ENCODE measurements around the gene AKR1A1. TPM values are rescaled to one million over a fixed set of nuclear protein-coding genes. Genes with fewer than 3 reads are reported as not detected.

The AKR1A1 gene
- total RNA-seq, 1 experiment from 2014 or later, result 142 TPM

DNA sequence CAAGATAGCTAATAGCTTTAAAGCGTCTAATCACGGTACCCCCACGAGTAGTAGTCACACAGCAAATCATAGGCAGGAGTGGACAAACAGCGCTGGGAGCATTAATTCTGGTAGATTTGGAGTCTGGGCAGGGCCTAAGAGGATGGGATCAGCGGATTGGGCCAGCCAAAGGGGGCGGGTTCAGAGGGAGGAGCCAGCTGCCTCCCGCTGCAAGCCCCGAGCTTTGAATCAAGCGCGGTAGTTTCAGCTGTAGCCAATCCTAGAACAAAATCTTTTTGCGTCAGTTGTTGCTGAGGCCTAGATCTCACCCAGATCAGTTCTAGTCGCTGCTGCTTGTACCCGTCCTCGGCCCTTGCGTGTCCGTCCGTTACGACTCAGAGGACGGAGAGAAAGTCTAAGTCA lies 32.6 kb downstream of the AKR1A1 start:
- intact Hi-C loops (cut with micrococcal nuclease; ENCODE audit: unreplicated experiment), result no loop called here
- H3K4me3 ChIP-seq (ENCODE audit: low read depth in 2 of 2, low read length in 2 of 2), result peak overlapping the region; percentile 89 to 98
- H3K27me3 ChIP-seq (ENCODE audit: control insufficient read depth, insufficient read depth, low read length), result no peaks in the 10 kb centered on the region
- peaks cover 2% of the 10 kb centered on the region; the same call in 1 of the 2 replicates for H3K36me3 ChIP-seq (ENCODE audit: control insufficient read depth, insufficient read depth, low read length)
- in situ Hi-C loops (cut with HindIII; ENCODE audit: low pct_unique_long_range_greater_than_20kb, low sequenced_read_pairs), result no loop called here
- peak overlapping the region; percentile 90 for H3K27ac ChIP-seq (ENCODE audit: low read length)
- H3K9me3 ChIP-seq (ENCODE audit: control insufficient read depth, insufficient read depth, low read depth, low read length), result no peaks in the 10 kb centered on the region
- ATAC-seq (peak; percentile 91), DNase-seq (ENCODE audit: low read depth, low spot score) (peak; percentile 97)
- BruUV-seq (replicated peaks), result TSS peak; percentile 86
- ChIA-PET POLR2A (interaction anchor here (0.7 to 1.2 kb wide), 2 partner anchors 62 to 759 kb away, joined by 3 to 10 read pairs; partner anchors contain the start of gene PRDX1), CTCF (interaction anchor here (0.7 kb wide), 1 partner anchor 189 kb away, joined by 3 read pairs; no protein-coding TSS in a partner anchor)
- TF ChIP-seq SIN3A (IDR thresholded peaks at IDR 0.05; ENCODE audit: borderline replicate concordance, insufficient read depth, low read depth, low read length), result no peak
- TF ChIP-seq, protein P1, sequence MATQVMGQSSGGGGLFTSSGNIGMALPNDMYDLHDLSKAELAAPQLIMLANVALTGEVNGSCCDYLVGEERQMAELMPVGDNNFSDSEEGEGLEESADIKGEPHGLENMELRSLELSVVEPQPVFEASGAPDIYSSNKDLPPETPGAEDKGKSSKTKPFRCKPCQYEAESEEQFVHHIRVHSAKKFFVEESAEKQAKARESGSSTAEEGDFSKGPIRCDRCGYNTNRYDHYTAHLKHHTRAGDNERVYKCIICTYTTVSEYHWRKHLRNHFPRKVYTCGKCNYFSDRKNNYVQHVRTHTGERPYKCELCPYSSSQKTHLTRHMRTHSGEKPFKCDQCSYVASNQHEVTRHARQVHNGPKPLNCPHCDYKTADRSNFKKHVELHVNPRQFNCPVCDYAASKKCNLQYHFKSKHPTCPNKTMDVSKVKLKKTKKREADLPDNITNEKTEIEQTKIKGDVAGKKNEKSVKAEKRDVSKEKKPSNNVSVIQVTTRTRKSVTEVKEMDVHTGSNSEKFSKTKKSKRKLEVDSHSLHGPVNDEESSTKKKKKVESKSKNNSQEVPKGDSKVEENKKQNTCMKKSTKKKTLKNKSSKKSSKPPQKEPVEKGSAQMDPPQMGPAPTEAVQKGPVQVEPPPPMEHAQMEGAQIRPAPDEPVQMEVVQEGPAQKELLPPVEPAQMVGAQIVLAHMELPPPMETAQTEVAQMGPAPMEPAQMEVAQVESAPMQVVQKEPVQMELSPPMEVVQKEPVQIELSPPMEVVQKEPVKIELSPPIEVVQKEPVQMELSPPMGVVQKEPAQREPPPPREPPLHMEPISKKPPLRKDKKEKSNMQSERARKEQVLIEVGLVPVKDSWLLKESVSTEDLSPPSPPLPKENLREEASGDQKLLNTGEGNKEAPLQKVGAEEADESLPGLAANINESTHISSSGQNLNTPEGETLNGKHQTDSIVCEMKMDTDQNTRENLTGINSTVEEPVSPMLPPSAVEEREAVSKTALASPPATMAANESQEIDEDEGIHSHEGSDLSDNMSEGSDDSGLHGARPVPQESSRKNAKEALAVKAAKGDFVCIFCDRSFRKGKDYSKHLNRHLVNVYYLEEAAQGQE (IDR thresholded peaks at IDR 0.05; ENCODE audit: insufficient read depth in 1 of 2, low read depth in 2 of 2, low read length in 1 of 2), result no peak
- no peak for TF ChIP-seq POLR2AphosphoS5 (IDR thresholded peaks at IDR 0.05; ENCODE audit: low read depth, low read length)
- TF ChIP-seq TCF7L2 (IDR thresholded peaks at IDR 0.05; ENCODE audit: low read depth, low read length), result peak; percentile 6; the same call in 1 of the 2 replicates
- peaks cover 8% of the 10 kb centered on the region; the same call in 1 of the 2 replicates for H3K4me1 ChIP-seq (ENCODE audit: control insufficient read depth, insufficient read depth, low read length)

DNA sequence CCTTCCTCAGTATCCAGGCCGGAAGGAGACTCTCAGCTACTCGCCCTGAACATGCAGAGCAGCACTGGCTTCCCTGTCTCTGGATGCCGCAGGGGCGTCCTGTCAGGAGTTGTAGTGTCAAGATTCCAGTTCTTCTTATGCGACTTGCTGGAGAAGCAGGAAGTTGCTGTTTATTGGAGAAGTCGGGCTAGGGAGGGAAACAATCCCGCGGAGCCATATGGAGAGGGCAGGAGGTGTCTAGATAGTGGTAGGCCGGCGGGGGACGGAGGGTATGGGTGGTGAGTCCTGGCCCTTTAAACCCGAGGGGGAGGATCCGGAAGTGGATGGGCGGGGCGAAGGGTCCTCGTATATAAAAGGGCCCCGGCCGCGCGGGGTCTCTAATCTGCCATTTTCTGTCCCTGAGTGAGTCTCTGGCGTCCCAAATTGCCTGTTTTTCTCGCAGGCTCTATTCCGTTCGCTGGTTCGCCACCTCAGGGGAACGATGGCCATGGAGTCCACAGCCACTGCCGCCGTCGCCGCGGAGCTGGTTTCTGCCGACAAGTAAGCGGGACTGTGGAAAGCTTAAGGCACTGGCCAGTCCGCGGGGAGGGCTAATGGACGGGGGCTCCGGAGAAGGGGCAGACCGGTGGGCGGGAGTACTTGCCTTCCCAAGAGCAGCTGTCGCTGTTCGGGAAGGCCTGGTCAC lies 33.2 kb downstream of the AKR1A1 start, which contains the start of gene NASP:
TSS of gene NASP (plus strand) at position 376 of the 685 bp plus-strand sequence. CDS start at position 482, 106 bp downstream.
- CTCF ChIA-PET, result interaction anchor here (0.7 kb wide), 1 partner anchor 190 kb away, joined by 3 read pairs; no protein-coding TSS in a partner anchor
- H3K27ac ChIP-seq (ENCODE audit: low read length), result peak within 1 kb of the TSS; percentile 90
- TF ChIP-seq SIN3A (IDR thresholded peaks at IDR 0.05; ENCODE audit: borderline replicate concordance, insufficient read depth, low read depth, low read length) (peak; percentile 64; the same call in 1 of the 2 replicates), POLR2AphosphoS5 (IDR thresholded peaks at IDR 0.05; ENCODE audit: low read depth, low read length) (peak; percentile 99), TCF7L2 (IDR thresholded peaks at IDR 0.05; ENCODE audit: low read depth, low read length) (peak; percentile 56; the same call in 1 of the 2 replicates)
- TF ChIP-seq, protein P1 (IDR thresholded peaks at IDR 0.05; ENCODE audit: insufficient read depth in 1 of 2, low read depth in 2 of 2, low read length in 1 of 2), result no peak
- TF ChIP-seq, protein P2, sequence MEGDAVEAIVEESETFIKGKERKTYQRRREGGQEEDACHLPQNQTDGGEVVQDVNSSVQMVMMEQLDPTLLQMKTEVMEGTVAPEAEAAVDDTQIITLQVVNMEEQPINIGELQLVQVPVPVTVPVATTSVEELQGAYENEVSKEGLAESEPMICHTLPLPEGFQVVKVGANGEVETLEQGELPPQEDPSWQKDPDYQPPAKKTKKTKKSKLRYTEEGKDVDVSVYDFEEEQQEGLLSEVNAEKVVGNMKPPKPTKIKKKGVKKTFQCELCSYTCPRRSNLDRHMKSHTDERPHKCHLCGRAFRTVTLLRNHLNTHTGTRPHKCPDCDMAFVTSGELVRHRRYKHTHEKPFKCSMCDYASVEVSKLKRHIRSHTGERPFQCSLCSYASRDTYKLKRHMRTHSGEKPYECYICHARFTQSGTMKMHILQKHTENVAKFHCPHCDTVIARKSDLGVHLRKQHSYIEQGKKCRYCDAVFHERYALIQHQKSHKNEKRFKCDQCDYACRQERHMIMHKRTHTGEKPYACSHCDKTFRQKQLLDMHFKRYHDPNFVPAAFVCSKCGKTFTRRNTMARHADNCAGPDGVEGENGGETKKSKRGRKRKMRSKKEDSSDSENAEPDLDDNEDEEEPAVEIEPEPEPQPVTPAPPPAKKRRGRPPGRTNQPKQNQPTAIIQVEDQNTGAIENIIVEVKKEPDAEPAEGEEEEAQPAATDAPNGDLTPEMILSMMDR (IDR thresholded peaks at IDR 0.05), result no peak
- BruUV-seq (replicated peaks), result no TSS peak
- intact Hi-C loops (cut with micrococcal nuclease; ENCODE audit: unreplicated experiment) (no loop called here), in situ Hi-C loops (cut with HindIII; ENCODE audit: low pct_unique_long_range_greater_than_20kb, low sequenced_read_pairs) (no loop called here)
- no peaks in the 10 kb centered on the region for H3K27me3 ChIP-seq (ENCODE audit: control insufficient read depth, insufficient read depth, low read length)
- no peak for DNase-seq (ENCODE audit: low read depth, low spot score)
- POLR2A ChIA-PET, result no interaction called here
- peak; percentile 87 for ATAC-seq
- H3K4me1 ChIP-seq (ENCODE audit: control insufficient read depth, insufficient read depth, low read length), result peaks cover 8% of the 10 kb centered on the region; the same call in 1 of the 2 replicates
- H3K9me3 ChIP-seq (ENCODE audit: control insufficient read depth, insufficient read depth, low read depth, low read length), result no peaks in the 10 kb centered on the region
- H3K4me3 ChIP-seq (ENCODE audit: low read depth in 2 of 2, low read length in 2 of 2), result peak within 1 kb of the TSS; percentile 89 to 98
- peaks cover 2% of the 10 kb centered on the region; the same call in 1 of the 2 replicates for H3K36me3 ChIP-seq (ENCODE audit: control insufficient read depth, insufficient read depth, low read length)

Data from Panc1 (cell line).